ENCODE results near the gene PHACTR1.

DNA sequence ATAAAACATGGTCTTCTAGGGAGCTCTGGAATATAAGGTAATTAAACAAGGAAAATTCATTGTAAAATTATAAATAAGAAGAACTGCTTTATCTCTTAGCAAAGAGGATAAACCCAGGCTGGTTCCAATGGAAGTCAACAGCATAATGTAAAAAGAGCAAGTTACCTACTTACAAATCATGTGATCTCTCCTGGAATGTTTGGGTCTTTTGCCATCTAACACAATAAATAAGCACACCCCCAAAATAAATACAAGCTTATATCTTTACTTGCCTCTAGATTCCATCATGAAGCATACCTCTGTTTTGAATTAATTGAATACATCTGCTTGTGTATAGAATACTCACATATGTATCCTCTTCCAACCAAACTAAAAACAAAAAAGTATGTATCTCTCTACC lies 2.5 kb upstream of the PHACTR1 start:
- no peak for TF ChIP-seq SP1 (CRISPR knock-in tag; conservative IDR thresholded peaks at IDR 0.05)
- TF ChIP-seq, protein P1, sequence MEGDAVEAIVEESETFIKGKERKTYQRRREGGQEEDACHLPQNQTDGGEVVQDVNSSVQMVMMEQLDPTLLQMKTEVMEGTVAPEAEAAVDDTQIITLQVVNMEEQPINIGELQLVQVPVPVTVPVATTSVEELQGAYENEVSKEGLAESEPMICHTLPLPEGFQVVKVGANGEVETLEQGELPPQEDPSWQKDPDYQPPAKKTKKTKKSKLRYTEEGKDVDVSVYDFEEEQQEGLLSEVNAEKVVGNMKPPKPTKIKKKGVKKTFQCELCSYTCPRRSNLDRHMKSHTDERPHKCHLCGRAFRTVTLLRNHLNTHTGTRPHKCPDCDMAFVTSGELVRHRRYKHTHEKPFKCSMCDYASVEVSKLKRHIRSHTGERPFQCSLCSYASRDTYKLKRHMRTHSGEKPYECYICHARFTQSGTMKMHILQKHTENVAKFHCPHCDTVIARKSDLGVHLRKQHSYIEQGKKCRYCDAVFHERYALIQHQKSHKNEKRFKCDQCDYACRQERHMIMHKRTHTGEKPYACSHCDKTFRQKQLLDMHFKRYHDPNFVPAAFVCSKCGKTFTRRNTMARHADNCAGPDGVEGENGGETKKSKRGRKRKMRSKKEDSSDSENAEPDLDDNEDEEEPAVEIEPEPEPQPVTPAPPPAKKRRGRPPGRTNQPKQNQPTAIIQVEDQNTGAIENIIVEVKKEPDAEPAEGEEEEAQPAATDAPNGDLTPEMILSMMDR (IDR thresholded peaks at IDR 0.05), result no peak
- no peak for TF ChIP-seq CBFB (CRISPR knock-in tag; IDR thresholded peaks at IDR 0.05; ENCODE audit: low read depth)
- TF ChIP-seq, protein P2, sequence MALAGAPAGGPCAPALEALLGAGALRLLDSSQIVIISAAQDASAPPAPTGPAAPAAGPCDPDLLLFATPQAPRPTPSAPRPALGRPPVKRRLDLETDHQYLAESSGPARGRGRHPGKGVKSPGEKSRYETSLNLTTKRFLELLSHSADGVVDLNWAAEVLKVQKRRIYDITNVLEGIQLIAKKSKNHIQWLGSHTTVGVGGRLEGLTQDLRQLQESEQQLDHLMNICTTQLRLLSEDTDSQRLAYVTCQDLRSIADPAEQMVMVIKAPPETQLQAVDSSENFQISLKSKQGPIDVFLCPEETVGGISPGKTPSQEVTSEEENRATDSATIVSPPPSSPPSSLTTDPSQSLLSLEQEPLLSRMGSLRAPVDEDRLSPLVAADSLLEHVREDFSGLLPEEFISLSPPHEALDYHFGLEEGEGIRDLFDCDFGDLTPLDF (CRISPR knock-in tag; IDR thresholded peaks at IDR 0.05), result no peak
- TF ChIP-seq NFE2L1 (CRISPR knock-in tag; IDR thresholded peaks at IDR 0.05), result no peak
- TF ChIP-seq, protein P3, sequence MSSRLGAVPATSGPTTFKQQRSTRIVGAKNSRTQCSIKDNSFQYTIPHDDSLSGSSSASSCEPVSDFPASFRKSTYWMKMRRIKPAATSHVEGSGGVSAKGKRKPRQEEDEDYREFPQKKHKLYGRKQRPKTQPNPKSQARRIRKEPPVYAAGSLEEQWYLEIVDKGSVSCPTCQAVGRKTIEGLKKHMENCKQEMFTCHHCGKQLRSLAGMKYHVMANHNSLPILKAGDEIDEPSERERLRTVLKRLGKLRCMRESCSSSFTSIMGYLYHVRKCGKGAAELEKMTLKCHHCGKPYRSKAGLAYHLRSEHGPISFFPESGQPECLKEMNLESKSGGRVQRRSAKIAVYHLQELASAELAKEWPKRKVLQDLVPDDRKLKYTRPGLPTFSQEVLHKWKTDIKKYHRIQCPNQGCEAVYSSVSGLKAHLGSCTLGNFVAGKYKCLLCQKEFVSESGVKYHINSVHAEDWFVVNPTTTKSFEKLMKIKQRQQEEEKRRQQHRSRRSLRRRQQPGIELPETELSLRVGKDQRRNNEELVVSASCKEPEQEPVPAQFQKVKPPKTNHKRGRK (CRISPR knock-in tag; IDR thresholded peaks at IDR 0.05; ENCODE audit: borderline replicate concordance), result no peak
- TF ChIP-seq SOX15 (CRISPR knock-in tag; IDR thresholded peaks at IDR 0.05), result no peak
- no peak for TF ChIP-seq GTF2I (CRISPR knock-in tag; conservative IDR thresholded peaks at IDR 0.05)
- TF ChIP-seq, protein P4, sequence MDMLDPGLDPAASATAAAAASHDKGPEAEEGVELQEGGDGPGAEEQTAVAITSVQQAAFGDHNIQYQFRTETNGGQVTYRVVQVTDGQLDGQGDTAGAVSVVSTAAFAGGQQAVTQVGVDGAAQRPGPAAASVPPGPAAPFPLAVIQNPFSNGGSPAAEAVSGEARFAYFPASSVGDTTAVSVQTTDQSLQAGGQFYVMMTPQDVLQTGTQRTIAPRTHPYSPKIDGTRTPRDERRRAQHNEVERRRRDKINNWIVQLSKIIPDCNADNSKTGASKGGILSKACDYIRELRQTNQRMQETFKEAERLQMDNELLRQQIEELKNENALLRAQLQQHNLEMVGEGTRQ (CRISPR knock-in tag; IDR thresholded peaks at IDR 0.05), result no peak

Data from WTC11 (cell line).